GM12873 (cell line): Measurements from ENCODE around the gene NPAS3.

ENCODE experiments used
- CTCF ChIP-seq: IDR thresholded peaks from 2 replicates; pipeline ENCODE4 v1.5.1; 2012; ENCODE audit warnings: low read depth, mild to moderate bottlenecking, moderate library complexity, low read length, control low read depth; ENCODE audit not compliant: insufficient read depth; ENCODE audit errors: missing control alignments

The NPAS3 gene

DNA sequence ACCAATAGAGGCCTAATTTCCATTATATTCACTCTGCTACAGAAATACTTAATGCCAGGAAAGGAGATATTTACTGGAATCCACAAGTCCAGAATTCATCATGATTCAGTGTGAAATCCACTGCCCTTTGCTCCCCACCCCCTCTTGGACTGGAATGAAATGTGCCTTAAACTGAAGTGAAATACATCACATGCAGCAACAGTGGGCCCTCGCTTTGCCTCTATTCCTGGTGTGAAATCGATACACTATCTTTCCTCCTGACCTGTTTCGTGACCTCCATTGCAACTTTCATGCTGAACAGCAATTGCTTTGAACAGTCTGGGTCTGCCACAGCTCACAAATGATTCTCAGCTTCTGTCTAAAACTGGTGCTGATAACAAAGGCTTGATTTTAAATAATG lies 100.6 kb downstream of the NPAS3 start:
- no peak for TF ChIP-seq CTCF

- TF ChIP-seq CTCF: no peak
Observed at GRCh38 chr14:33040372-33041140, 101.9 kb downstream of the NPAS3 start.

DNA sequence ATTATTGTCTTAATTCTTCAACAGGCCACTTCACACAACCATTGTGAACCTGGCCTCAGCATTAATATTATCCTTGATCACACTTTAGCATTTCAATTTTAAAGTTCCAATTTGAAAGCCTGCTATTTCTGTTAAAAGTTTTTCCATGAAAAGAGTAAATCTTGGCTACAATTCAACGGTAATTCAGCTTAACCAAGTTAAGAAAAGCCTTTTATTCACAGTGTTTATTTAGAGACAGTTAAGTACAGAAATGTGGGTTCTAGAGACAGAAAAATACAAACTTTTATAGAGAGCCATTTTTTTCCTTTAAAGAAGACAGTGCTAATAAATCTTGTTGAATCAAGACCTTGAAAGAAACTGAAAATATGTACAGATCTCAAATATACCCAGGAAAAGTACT lies 103.9 kb downstream of the NPAS3 start:
- no peak for TF ChIP-seq CTCF

DNA sequence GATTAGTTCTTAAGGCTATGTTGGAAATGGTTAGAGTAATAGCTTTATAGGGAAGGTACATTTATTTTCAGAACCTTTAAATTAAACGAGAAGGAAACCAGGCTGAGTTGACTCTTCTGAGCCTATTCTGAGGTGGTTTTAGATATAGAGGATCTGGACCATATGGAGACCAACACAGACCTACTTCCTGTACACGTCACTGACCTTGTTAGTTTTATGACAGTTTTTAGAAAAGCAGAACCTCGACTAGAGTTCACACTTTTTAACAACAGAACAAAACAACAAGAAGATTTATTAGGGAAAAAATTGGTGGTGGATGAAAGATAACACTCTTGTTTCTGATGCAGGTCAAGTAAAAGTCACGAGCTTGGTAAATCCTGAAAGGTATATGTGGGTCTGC lies 107.1 kb downstream of the NPAS3 start:
- TF ChIP-seq CTCF: no peak

GRCh38 chr14:33052943-33053342 lies 114.3 kb downstream of the NPAS3 start:
- TF ChIP-seq CTCF: no peak

DNA sequence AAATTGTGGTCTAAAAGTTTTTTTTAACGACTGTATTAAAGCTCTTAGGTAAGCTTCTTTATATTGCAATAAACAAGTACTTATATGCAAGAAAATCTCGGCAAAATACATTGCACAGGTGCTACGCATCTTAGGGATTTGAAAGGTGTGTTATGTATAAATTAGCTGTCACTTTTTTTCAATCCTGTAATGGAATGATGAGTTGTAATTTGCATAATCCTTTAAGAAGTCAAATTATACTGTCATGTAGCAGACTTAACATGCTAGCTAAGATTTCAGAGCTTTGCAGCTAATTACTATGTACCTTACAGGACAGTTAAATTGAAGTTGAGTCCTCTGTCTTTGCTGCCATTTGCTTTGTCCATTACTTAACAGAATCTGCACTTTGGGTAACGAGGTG lies 117.5 kb downstream of the NPAS3 start:
- TF ChIP-seq CTCF: no peak

DNA sequence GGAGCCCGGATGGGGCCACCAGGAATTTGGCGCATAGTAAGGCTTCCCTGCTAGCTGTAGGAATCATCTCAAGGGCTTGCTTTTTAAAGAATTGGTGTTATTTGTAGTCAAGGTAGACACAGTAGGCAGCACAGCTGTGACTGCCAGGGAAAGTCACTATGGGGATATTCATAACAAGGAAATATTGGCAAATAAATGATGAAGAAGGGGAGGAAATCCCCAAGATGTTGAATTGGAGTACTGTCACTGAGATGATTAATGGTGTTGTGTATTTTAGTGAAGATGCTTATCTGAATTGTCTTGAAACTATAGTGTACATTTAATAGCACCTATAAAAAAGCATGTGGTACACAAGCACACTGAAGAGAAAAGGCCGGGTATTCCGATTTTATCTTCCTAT lies 118.9 kb downstream of the NPAS3 start:
- no peak for TF ChIP-seq CTCF
